SKM-1 (cell line): ENCODE data around the gene SPSB1.
"Not testable (repeated sequence)": the region's sequence is repeated elsewhere in the genome, so short reads cannot be mapped to it uniquely, and the experiment has no call there.

Source experiments
- DNase-seq: peaks from one replicate; lab custom pipeline; 2025; ENCODE audit not compliant: unreplicated experiment; lab: John Stamatoyannopoulos, UW

SPSB1 gene

DNA sequence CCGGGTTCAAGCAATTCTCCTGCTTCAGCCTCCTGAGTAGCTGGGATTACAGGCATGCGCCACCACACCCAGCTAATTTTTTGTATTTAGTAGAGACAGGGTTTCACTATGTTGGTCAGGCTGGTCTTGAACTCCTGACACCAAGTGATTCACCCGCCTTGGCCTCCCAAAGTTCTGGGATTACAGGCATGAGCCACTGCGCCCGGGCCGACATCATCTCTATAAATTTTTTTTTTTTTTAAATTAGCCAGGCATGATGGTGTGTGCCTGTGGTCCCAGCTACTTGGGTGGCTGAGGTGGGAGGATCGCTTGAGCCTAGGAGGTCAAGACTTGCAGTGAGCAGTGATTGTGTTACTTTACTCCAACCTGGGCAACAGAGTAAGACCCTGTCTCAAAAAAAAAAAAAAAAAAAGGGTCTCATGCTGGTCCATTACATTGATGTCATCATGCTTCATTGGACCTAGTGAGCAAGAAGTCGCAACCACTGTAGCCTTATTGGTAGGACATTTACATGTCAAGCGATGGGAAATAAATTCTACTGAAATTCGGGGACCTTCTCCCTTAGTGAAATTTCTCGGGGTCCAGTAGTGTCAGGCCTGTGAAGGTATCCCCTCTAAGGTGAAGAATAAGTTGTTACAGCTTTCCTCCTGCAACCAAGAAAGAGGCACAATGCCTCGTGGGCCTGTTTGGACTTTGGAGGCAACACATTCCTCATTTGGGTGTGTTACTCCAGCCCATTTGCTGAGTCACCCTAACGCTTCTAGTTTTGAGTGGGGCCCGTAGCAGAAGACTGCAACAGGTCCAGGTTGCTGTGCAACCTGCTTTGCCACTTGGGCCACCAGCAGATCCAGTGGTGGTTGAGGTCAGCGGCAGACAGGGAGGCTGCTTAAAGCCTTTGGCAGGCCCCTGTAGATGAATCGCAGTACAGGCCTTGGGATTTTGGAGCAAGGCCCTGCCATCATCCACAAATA is 7.2 kb downstream of the SPSB1 start:
- not testable (repeated sequence) for DNase-seq

DNA sequence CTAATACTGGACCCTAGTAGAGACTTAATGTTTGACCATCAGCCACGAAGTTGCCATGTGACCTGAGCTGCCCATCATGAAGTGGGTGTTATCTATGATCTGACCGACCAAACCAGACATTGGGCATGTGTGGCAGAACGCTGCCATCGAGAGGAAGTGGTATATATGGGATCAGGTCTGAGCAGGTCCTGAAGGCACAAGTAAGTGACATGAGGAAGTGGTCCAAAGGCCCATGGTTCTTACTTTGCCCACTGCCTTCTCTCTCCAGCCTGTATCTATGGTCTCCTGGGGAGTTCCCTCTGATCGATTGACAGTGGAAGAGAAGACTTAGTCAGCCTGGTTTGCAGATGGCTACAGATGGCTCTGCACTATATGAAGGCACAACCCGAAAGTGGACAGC is 7.9 kb downstream of the SPSB1 start:
- DNase-seq: no peak

DNA sequence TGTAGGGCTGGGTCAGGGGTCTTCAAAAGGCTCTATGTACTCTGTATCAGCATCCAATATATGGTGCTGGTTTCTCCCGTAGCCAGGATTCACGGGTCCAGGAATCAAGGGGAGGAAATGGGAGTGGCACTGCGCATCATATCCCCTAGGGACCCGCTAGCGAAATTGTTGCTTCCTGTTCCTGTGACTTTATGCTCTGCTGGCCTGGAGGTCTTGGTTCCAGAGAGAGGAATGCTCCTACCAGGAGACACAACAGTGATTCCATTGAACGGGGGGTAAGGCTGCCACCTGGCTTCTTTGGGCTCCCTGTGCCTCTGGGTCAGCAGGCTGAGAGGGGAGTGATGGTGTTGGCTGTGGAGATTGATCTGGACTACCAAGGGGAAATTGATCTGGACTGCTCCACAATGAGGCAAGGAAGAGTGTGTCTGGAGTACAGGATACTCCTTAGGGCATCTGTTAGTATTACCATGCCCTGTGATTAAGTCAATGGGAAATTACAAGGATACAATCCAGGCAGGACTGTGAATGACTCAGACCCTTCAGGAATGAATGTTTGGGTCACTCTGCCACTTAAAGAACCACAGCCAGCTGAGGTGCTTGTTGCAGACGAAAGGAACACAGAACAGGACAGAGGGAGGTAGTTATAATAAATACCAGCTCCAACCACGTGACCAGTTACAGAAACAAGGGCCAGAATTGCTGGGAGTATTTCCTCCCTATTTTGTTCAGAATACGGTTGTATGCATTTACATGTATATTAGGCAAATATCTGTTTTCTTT is 10.2 kb downstream of the SPSB1 start:
- no peak for DNase-seq

DNA sequence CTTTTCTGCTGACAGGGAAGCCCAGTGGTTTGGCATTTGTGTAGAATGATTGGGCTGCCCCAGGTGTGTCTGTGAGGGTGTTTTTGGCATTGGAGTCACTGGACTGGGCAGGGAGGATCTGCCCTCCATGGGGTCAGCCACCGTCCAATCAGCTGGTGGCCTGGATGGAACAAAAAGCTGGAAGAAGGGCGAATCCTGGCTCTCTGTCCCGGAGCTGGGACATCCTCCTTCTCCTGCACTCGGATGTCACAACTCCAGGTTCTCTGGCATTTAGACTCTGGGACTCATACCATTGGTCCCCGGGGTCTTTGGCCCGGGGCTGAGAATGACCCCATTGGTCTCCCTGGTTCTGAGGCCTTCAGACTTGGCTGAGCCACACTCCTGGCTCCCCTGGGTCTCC is 11.2 kb downstream of the SPSB1 start:
- DNase-seq: no peak

DNA sequence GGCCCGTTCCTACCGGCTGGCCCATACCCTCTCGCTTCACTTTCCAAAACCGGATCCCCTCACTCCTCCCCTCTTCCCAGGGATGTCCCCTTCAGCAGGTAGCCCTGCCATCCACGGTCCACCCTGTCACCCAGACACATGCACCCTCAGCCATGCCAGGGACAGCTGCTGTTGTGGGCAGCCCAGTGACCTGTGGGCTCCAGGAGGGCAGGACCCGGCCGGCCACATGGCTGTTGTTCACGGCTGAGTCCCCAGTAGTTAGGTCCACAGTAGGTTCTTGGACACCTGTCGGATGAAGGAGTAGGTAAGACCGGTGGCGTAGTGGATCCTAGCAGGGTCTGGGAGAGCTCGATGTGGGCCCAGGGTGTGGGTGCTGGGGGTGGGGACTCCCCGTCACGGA is 12.5 kb downstream of the SPSB1 start:
- no peak for DNase-seq

DNA sequence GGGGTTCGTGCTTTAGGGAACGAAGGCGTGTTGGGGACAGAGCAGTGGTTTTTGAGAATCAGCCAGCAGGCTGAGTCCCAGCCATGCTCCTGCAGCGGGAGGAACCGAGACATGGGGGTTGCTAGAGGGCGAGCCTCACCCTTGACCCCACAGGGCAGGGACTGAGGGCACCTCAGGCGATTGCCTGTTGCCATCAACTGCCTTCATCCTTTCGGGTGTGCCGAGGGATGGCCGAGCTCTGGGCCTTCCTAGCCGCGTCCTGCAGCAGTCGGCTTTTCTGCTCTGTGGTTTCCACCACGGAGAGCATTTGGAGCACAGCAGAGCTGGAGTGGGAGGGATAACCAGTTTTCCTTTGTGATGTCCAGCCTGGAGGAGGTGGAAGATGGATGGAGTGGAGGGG is 13.3 kb downstream of the SPSB1 start:
- DNase-seq: no peak

DNA sequence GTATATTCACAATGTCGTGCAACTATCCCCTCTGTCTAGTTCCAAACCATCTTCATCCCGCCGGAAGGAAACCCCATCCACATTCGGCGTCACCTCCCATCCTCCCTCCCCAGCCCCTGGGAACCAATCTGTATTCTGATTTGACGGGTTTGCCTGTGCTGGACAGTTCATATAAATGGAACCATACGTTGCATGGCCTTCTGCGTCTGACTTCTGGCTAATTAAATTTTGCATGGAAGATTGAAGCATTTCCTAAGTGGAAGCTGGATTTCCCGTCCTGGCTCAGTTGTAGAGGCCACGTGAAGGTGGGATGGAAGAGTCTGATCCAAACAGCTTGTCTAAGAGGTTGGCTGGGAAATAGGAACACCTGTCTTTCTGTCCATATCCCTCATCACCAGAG is 14.6 kb downstream of the SPSB1 start:
- DNase-seq: no peak

DNA sequence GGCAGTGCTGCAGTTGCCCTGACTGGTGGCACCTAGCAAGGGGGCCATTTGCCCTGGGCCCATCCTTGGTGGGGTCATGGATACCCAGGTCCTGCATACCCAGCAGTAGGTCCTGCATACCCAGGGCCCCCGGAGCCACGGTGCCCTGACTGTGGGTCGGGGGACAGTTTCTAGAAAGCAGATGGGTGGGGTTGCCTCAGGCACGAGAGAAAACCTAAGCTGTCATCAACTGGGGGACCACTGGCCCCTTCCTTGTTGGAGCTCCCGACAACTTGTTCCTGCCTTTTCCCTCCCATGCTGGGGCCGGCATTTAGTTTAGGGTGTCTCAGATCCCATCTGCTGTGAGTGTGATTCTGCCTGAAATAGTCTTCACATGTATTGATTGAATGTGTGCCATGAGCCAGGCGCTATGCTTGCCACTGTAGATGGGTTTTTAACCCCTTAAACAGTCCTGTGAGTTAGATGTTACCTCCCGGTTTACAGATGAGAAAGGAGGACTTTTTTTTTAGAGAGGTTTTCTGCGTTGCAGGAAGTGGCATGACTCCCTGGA is 15.6 kb downstream of the SPSB1 start:
- no peak for DNase-seq

DNA sequence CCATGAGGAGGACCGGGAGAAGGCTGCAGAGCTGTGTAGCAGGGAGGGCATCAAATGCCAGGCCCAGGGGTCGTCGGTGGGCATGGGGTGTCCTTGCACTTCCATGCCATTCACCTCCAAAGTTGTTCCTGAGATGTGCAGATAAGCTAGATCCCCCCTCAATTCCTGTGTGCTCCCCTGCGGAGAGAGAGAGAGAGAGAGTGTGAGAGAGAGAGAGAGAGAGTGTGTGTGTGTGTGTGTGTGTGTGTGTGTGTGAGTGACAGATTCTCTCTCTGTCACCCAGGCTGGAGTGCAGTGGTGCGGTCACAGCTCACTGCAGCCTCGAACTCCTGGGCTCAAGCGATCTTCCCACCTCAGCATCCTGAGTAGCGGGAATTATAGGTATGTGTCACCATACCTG is 16.4 kb downstream of the SPSB1 start:
- no peak for DNase-seq

DNA sequence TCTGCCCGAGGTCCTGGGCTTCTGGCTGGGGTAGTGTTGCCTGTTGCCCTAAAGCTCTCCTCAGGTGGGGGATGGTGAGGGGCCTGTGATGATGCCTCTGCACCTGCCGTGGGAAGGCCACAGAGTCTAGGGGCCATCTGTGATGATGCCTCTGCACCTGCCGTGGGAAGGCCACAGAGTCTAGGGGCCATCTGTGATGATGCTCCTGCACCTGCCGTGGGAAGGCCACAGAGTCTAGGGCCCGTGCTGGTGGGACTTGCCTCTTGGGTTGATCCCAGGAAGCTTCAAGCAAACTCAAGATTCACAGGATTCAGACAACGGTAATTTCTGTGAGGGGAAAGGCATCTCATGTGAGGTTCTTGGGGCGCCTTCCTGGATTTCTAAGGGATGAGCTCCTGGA is 17.3 kb downstream of the SPSB1 start:
- no peak for DNase-seq

DNA sequence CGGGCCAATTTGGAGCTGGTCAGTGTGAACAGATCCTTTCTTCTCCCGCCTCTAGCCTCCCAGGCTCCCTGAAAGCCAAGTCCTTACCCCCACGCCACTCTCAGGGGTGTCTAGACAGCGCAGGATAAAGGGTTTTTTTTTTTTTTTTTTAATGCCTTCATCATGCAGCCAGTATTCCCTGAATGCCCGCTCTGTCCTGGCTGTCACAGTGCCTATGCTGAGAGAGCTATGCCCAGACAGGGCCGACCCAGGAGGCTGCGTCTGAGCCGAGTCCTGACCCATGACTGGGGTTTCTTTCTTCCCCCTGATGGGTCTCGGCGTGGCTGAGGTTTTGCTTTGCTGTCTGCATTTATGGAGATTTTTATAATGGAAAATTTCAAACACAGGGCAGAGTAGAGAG is 18.3 kb downstream of the SPSB1 start:
- no peak for DNase-seq

DNA sequence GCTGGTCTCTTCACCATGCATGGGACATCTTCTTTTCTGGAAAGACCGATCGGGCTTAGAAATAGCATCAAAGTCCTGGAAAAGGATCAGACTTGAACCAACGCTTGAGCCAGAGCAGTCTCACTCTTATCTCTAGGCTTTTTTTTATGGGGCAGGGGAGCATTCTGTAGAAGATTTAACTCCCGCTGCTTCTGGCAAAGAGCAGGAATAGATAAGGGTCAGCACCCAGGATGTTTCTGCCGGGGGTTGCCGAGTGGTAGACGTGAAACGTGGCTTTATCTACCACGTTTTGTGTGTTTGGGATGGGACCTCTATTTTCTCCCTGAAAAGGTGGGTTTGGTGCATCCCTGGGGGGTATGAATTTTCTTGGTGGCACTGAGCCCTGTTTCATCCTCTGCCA is 18.8 kb downstream of the SPSB1 start:
- no peak for DNase-seq

DNA sequence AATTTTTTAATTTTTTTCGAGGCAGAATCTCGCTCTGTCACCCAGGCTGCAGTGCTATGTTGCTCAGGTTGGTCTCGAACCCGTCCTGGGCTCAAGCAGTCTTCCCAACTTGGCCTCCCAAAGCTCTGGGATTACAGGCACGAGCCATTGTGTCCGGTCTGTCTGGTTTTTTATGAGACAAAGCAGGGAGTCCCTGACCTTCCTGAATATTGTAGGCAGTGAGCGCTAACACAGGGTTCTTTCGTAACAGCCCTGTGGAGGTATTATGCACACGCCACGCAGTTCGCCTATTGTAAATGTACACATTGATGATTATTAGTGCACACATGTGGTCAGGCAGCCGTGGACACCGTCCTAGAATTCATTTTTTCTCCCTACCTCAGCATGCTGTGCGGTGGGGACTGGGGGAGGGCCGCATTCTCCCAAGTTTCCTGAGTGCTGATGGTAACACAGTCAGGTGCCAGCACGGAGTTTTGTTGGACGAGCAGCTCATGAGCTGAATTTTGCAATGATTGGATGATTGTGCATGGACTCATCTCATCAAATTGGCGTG is 19.6 kb downstream of the SPSB1 start:
- DNase-seq: no peak

DNA sequence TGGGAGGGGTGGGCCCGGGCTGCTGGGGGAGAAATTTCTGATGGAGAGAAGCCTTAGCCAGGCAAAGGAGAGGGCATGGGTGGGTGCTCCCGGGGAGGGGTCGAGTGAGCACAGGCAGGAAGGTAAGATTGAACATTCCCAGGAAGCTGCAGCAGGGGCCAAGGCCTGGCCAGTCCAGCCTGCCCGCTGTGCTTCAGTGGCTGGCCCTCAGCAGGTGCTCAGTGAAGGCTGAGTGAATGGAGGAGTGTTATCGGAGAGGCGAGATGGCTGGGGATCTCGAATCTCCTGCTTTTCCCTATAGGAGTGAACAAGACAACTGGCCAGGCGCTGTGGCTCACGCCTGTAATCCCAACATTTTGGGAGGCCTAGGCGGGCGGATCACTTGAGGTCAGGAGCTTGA is 20.9 kb downstream of the SPSB1 start:
- DNase-seq: no peak

DNA sequence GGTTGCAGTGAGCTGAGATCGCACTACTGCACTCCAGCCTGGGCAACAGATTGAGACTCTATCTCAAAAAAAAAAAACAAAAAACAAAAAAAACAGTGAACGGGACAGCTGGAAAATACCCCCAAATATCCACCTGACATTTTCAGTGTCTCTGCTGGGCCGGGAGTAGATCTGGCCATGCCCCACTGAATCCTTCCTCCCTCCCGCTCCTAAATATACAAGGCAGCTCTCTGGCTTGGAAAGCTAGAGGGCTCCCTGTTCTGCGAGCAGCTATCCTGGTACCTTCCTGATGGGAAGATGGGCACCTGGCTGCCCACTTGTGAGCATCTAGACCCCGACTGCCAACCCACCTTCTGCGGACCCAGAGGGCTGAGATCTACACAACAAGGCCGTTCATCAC is 21.4 kb downstream of the SPSB1 start:
- no peak for DNase-seq

DNA sequence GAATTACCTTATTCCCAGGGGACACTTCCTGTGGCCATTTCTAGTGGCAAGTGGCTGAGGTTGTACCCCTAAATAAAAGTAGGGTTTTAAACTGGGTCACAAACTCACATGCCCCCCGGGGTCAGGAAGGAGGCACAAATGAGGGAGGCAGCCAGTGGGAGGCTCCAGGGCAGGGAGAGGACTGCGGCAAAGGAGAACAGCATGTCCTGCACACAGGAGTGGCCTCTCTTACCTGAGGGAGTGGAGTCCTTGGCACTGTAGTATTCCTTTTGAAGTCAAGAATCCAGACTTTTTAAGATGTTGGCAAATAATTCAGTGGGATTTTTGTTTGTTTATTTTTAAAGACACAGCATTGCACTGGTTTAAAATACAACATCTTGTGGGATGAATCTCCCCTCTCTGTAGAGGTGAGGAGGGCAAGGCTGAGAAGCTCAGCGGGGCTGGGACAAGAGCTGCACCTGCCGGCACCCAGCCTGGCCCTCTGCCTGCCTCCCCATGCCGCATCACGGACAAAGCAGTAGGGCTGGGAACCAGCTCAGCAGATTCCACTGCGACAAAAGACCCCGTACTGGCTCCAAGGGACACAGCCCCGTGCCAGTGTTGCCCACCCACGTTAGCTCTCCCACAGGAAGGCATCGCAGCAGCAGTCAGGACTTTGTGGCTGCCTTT is 22.2 kb downstream of the SPSB1 start:
- no peak for DNase-seq

DNA sequence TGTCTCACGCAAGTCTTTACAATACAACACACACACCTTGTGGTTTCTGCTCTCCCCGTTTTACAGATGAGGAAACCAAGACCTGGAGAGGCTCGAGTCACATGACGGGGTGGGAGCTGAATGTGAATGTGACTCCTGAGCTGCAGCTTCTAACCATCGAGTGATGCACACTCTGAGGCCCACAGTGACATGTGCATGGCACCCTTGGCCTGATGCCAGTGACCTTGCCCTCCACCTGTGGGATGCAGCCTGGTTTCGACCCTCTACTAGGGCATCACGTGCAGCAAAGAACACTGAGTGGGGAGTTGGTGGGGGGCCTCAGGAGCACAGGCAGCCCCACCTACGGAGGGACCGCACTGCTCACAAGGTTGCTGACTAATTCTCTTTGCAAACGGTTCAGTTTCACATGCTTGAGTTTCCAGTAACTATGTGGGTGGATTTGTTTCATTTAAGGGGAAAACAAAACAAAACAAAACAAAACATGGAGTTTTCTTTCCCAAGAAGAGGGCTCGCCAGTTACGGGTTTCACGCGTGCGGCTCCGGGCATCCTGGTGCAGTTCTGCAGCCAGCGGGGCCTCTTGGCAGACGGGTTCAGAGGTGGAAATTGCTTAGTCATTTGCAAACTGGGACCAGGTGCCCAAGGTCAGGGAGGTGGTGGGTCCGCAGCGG is 22.9 kb downstream of the SPSB1 start:
- no peak for DNase-seq

DNA sequence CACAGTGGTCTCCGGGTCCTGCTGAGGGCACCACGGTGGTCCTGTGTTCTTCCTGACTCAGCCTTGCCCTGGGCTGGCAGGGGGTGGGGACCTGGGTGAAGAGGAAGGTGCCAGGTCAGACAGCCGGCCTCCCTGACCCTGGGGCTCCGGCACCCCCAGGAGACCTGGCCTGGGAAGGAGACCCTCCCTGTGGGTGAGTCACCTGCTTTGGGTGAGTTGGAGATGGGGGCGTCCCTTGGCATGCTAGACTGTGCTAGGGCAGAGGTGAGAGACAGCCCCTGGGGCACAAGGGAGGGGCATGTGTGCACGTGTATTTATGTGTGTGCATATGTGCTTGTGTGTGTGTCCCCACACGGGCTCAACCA is 23.4 kb downstream of the SPSB1 start:
- no peak for DNase-seq

DNA sequence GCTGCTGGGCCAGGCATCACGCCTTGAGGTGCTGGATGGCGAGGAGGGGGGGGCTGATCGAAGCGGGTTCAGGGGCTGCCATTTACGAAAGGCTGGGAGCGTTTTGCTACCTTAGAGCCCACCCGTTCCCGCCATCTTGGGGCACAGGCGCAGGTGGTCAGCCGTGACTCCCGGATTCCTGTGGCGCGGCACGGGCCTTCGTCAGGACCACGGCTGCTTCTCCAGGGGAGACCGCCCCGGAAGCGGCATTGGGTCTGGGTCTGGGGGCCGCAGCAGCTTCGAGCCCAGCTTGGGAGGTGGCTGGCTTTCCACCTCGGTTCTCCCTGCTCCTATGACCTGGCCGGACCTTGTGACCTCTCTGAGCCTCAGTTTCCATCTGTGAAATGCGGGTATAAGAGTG is 23.8 kb downstream of the SPSB1 start:
- DNase-seq: no peak

DNA sequence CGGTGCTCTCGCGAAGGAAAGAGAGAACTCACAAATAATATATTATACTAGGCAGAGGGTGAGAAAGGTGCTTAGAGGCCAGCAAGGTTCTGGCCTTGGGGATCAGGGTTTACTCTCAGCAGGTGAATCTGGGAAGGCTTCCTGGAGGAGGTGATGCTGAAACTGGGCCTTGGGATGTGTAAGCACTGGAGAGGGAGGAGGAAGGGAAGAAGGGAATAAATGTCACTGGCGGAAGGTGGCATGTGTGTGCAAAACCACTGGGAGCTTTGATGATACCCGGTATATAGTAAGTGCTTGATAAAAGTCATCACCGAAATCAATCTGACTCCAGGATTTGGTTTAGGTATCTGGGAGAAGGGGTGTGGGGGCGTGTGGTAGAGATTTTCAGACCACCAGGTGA is 24.4 kb downstream of the SPSB1 start:
- no peak for DNase-seq
